Skeletal muscle tissue (tissue), 2 donors: ENCODE results near the gene WDR86. TPM values are rescaled to one million over a fixed set of nuclear protein-coding genes. Genes with fewer than 3 reads are reported as not detected.

ENCODE experiments used
- small RNA-seq: library from RNA; depleted of rRNA; stranded (forward); fragments of <200 nt; gene quantifications from one replicate; pipeline ENCODE3, GENCODE V24; 2014
- total RNA-seq: library from RNA; depleted of rRNA; stranded (reverse); fragments of >200 nt; gene quantifications from one replicate; pipeline ENCODE4 v1.2.3, GENCODE V29; 2014

WDR86 gene
- total RNA-seq, 1 donor from 2014 or later, result 4.7 TPM

Small RNA genes within 50 kb of the gene (small RNA-seq; reads per million reads assigned to genes)
- not detected for gene MIR3907

Other genes with a start within 250 kb of the WDR86 start
- gene GBX1, start 242.3 kb downstream of the WDR86 start, total RNA-seq, result not detected
- 3.7 TPM for gene ASB10, start 222.8 kb downstream of the WDR86 start, total RNA-seq
- gene H2BK1, start 199.6 kb downstream of the WDR86 start, total RNA-seq, result not detected
- gene ABCF2, start 182.8 kb downstream of the WDR86 start, total RNA-seq, result 20.9 TPM
- 16.2 TPM for gene CHPF2, start 177.6 kb downstream of the WDR86 start, total RNA-seq
- gene SMARCD3, start 161.3 kb downstream of the WDR86 start, total RNA-seq, result 101 TPM
- 20.9 TPM for gene NUB1, start 68.2 kb downstream of the WDR86 start, total RNA-seq
- not detected for gene CRYGN, start 30.1 kb upstream of the WDR86 start, total RNA-seq
- gene RHEB, start 109.9 kb upstream of the WDR86 start, total RNA-seq, result 73.6 TPM